Trophoblast cell (in vitro differentiated cells and primary cell): Measurements from ENCODE around the gene MAGI2.

Experiments used
- DNase-seq, 2 donors: peaks; one replicate each; pipeline ENCODE4 v3.0.0-alpha.2; 2016
- H2AFZ ChIP-seq: 2 replicates; pipeline ENCODE4 v1.6.1; 2013; ENCODE audit warnings: low read length, moderate library complexity, mild to moderate bottlenecking; ENCODE audit not compliant: insufficient read depth, poor library complexity
- H2AK5ac ChIP-seq: 2 replicates; pipeline ENCODE4 v1.6.1; 2013; ENCODE audit warnings: mild to moderate bottlenecking, low read length
- H2BK120ac ChIP-seq: 2 replicates; pipeline ENCODE4 v1.6.1; 2013; ENCODE audit warnings: low read length, mild to moderate bottlenecking, moderate library complexity; ENCODE audit not compliant: insufficient read depth, poor library complexity
- H2BK12ac ChIP-seq: 2 replicates; pipeline ENCODE4 v1.6.1; 2013; ENCODE audit warnings: mild to moderate bottlenecking, low read length, moderate library complexity
- H2BK5ac ChIP-seq: 2 replicates; pipeline ENCODE4 v1.6.1; 2013; ENCODE audit warnings: low read length, low read depth, moderate library complexity, mild to moderate bottlenecking; ENCODE audit not compliant: poor library complexity
- H3K14ac ChIP-seq: 2 replicates; pipeline ENCODE4 v1.6.1; 2013; ENCODE audit warnings: mild to moderate bottlenecking, low read length
- H3K18ac ChIP-seq: 2 replicates; pipeline ENCODE4 v1.6.1; 2013; ENCODE audit warnings: mild to moderate bottlenecking, low read length
- H3K23ac ChIP-seq: 2 replicates; pipeline ENCODE4 v1.6.1; 2013; ENCODE audit warnings: low read length
- H3K27ac ChIP-seq: 2 replicates; pipeline ENCODE4 v1.5.1; 2013; ENCODE audit warnings: low read depth, mild to moderate bottlenecking, inconsistent platforms, low read length, moderate library complexity
- H3K27me3 ChIP-seq: 2 replicates; pipeline ENCODE4 v1.6.1; 2013; ENCODE audit warnings: inconsistent platforms, mild to moderate bottlenecking, low read length, moderate library complexity; ENCODE audit not compliant: insufficient read depth
- H3K36me3 ChIP-seq, 2 experiments: 1 replicate in 1 of 2; 2 replicates in 1 of 2; pipeline ENCODE4 v1.6.1; 2013; ENCODE audit warnings: low read length in 2 of 2, mild to moderate bottlenecking in 2 of 2, moderate library complexity in 1 of 2; ENCODE audit not compliant: insufficient read depth in 2 of 2, control insufficient read depth in 1 of 2
- H3K4ac ChIP-seq: 2 replicates; pipeline ENCODE4 v1.6.1; 2013; ENCODE audit warnings: low read depth, mild to moderate bottlenecking, low read length, moderate library complexity
- H3K4me1 ChIP-seq, 2 experiments: 1 replicate in 1 of 2; 2 replicates in 1 of 2; pipeline ENCODE4 v1.6.1; 2013; ENCODE audit warnings: low read length in 2 of 2, mild to moderate bottlenecking in 2 of 2, moderate library complexity in 1 of 2; ENCODE audit not compliant: insufficient read depth in 2 of 2, control insufficient read depth in 1 of 2
- H3K4me2 ChIP-seq: 2 replicates; pipeline ENCODE4 v1.6.1; 2013; ENCODE audit warnings: inconsistent platforms, mild to moderate bottlenecking, low read length, moderate library complexity
- H3K4me3 ChIP-seq: 2 replicates; pipeline ENCODE4 v1.5.1; 2013; ENCODE audit warnings: mild to moderate bottlenecking, low read depth, low read length, inconsistent platforms
- H3K79me1 ChIP-seq: one replicate; pipeline ENCODE4 v1.6.1; 2013; ENCODE audit warnings: low read length
- H3K79me2 ChIP-seq: 2 replicates; pipeline ENCODE4 v1.6.1; 2013; ENCODE audit warnings: low read length, mild to moderate bottlenecking; ENCODE audit not compliant: control insufficient read depth, insufficient read depth, poor library complexity
- H3K9ac ChIP-seq: 2 replicates; pipeline ENCODE4 v1.6.1; 2013; ENCODE audit warnings: mild to moderate bottlenecking, low read length
- H3K9me3 ChIP-seq: 2 replicates; pipeline ENCODE4 v1.6.1; 2013; ENCODE audit warnings: low read depth, mild to moderate bottlenecking, control low read depth, inconsistent platforms, low read length; ENCODE audit not compliant: insufficient read depth
- H4K12ac ChIP-seq: 2 replicates; pipeline ENCODE4 v1.6.1; 2013; ENCODE audit warnings: low read depth, mild to moderate bottlenecking, low read length, moderate library complexity
- H4K8ac ChIP-seq: 2 replicates; pipeline ENCODE4 v1.6.1; 2013; ENCODE audit warnings: low read depth, mild to moderate bottlenecking, low read length, moderate library complexity
- H4K91ac ChIP-seq: one replicate; pipeline ENCODE4 v1.6.1; 2013; ENCODE audit warnings: low read depth, mild to moderate bottlenecking, low read length, moderate library complexity
- WGBS: extraction: QIAGEN DNeasy Blood & Tissue Kit; methylation state at CpG from one replicate; pipeline ENCODE4 v1.1.7; 2013; ENCODE audit warnings: missing lambda C conversion rate; ENCODE audit not compliant: insufficient read length, insufficient coverage; ENCODE audit errors: extremely low coverage; 5-methylcytosine and 5-hydroxymethylcytosine counted together

Gene MAGI2

DNA sequence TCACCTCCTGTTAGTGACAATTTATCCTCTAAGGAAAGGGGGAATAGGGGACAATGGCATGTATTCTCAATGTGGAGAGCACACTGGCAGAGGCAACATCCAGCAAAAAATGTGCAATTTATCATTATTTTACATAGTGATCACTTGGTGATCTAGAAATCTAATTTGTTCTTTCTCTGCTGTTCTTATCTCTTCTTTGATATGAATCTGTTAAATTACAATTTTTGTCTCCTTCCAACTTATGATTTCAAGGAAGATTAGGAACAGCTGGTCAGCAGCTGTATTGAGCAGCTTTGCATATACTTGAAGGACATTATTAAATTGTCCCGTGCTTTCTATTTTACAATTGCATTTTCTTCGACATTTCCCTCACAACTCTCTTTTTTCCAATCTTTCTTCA lies 213.1 kb downstream of the MAGI2 start:
- no peaks in the 10 kb centered on the region for H3K27me3 ChIP-seq
- H3K18ac ChIP-seq: no peak overlapping the region
- no peak for DNase-seq
- no peak overlapping the region for H3K9ac ChIP-seq
- no peak overlapping the region for H2AK5ac ChIP-seq
- H3K23ac ChIP-seq: no peak overlapping the region
- H3K79me1 ChIP-seq: no peaks in the 10 kb centered on the region
- peaks cover 1% of the 10 kb centered on the region for H3K9me3 ChIP-seq
- no peaks in the 10 kb centered on the region for H3K4me1 ChIP-seq
- H2BK5ac ChIP-seq: no peak overlapping the region
- no peak overlapping the region for H4K91ac ChIP-seq
- H2BK120ac ChIP-seq: no peak overlapping the region
- no peak overlapping the region for H3K4ac ChIP-seq
- no peak overlapping the region for H4K12ac ChIP-seq
- no peak overlapping the region for H3K27ac ChIP-seq
- H4K8ac ChIP-seq: no peak overlapping the region
- no peak overlapping the region for H3K14ac ChIP-seq
- 100% methylated on average over 2 of the region's 2 CpGs for WGBS
- no peaks in the 10 kb centered on the region for H3K79me2 ChIP-seq
- no peak overlapping the region for H2AFZ ChIP-seq
- no peak overlapping the region for H3K4me2 ChIP-seq
- H3K4me3 ChIP-seq: no peak overlapping the region
- H2BK12ac ChIP-seq: no peak overlapping the region
- H3K36me3 ChIP-seq: no peaks in the 10 kb centered on the region

DNA sequence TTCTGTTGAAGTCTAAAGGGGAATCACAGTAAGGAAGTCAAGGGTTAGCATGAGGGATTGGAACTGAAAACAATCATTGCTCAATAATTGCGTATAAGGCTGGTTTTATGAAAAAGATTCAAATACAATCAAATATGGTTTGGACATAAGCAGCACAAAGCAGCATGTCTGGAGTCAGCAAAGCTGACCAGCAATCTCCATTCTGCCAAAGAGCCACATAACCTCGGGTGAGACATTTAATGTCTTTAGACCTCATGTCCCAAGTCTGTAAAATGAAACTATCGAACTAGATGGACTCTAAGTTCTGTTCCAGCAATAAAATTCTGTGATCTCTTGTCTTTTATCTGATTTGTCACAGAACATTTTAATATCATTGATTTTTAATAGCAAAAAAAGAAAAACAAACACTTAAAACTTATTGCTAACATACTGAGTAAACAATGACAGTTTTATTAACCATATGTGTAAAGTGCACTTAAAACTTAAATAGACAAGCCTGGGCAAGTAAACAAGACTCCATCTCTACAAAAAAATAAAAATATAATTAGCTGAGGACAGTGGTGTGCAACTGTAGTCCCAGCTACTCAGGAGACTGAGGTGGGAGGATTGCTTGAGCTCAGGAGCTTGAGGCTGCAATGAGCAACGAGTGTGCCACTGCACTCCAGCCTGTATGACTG lies 217.0 kb downstream of the MAGI2 start:
- Histone ChIP-seq H3K18ac (no peak overlapping the region), H4K8ac (no peak overlapping the region), H3K4me3 (no peak overlapping the region), H2BK12ac (no peak overlapping the region), H2AFZ (no peak overlapping the region), H3K79me2 (no peaks in the 10 kb centered on the region), H3K9ac (no peak overlapping the region), H3K4me1 (no peaks in the 10 kb centered on the region), H2BK5ac (no peak overlapping the region), H2BK120ac (no peak overlapping the region), H4K12ac (no peak overlapping the region), H3K27me3 (no peaks in the 10 kb centered on the region), H3K79me1 (no peaks in the 10 kb centered on the region), H3K9me3 (no peaks in the 10 kb centered on the region), H2AK5ac (no peak overlapping the region), H3K23ac (no peak overlapping the region), H3K27ac (no peak overlapping the region), H3K36me3 (no peaks in the 10 kb centered on the region), H4K91ac (no peak overlapping the region), H3K14ac (no peak overlapping the region), H3K4me2 (no peak overlapping the region), H3K4ac (no peak overlapping the region)
- WGBS: no CpG with 5 or more reads among the region's 4 CpGs
- no peak for DNase-seq

- no peak overlapping the region for H4K12ac ChIP-seq
Observed at GRCh38 chr7:79227044-79227443, 226.4 kb downstream of the MAGI2 start.

DNA sequence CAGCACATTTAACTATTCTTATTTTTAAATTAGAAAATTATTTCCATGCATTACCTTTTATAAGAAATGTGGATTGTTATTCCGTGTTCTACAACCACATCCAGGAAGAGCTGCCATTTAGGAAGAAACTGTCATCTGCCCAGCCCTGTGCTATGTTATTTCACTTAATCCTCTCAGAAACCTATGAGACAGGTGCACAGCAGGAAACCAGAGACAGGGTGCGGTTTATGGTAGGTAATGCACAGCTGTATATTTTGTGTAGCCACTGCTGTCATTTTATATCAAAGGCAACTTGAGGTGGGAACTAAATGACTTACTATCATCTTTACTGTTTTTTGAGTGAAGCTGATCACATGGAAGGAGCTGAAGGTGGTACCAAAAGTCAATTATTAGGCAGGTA lies 232.3 kb downstream of the MAGI2 start:
- no peak overlapping the region for H3K9ac ChIP-seq
- no peak overlapping the region for H3K4me3 ChIP-seq
- H2BK120ac ChIP-seq: no peak overlapping the region
- H4K8ac ChIP-seq: no peak overlapping the region
- no peaks in the 10 kb centered on the region for H3K9me3 ChIP-seq
- H4K91ac ChIP-seq: no peak overlapping the region
- no CpG with 5 or more reads among the region's 2 CpGs for WGBS
- no peak overlapping the region for H2AFZ ChIP-seq
- H3K14ac ChIP-seq: no peak overlapping the region
- H3K4me2 ChIP-seq: no peak overlapping the region
- DNase-seq: no peak
- no peaks in the 10 kb centered on the region for H3K79me2 ChIP-seq
- H2AK5ac ChIP-seq: no peak overlapping the region
- H4K12ac ChIP-seq: no peak overlapping the region
- H3K18ac ChIP-seq: no peak overlapping the region
- H3K23ac ChIP-seq: no peak overlapping the region
- H3K79me1 ChIP-seq: no peaks in the 10 kb centered on the region
- H3K4ac ChIP-seq: no peak overlapping the region
- no peaks in the 10 kb centered on the region for H3K27me3 ChIP-seq
- no peaks in the 10 kb centered on the region for H3K4me1 ChIP-seq
- no peaks in the 10 kb centered on the region for H3K36me3 ChIP-seq
- no peak overlapping the region for H2BK12ac ChIP-seq
- H3K27ac ChIP-seq: no peak overlapping the region
- H2BK5ac ChIP-seq: no peak overlapping the region

More at GRCh38 chr7:79227044-79227443, 226.4 kb downstream of the MAGI2 start:
- Histone ChIP-seq H3K4me2 (no peak overlapping the region), H3K27me3 (no peaks in the 10 kb centered on the region), H4K91ac (no peak overlapping the region), H3K79me1 (no peaks in the 10 kb centered on the region), H3K79me2 (no peaks in the 10 kb centered on the region), H3K4ac (no peak overlapping the region), H3K18ac (no peak overlapping the region), H2AK5ac (no peak overlapping the region), H3K36me3 (no peaks in the 10 kb centered on the region), H3K4me3 (no peak overlapping the region), H3K14ac (no peak overlapping the region), H2BK5ac (no peak overlapping the region), H3K9ac (no peak overlapping the region), H3K27ac (no peak overlapping the region), H2AFZ (no peak overlapping the region), H3K9me3 (no peaks in the 10 kb centered on the region), H3K23ac (no peak overlapping the region), H4K8ac (no peak overlapping the region), H2BK120ac (no peak overlapping the region), H2BK12ac (no peak overlapping the region), H3K4me1 (no peaks in the 10 kb centered on the region)
- no CpG with 5 or more reads among the region's 1 CpG for WGBS
- DNase-seq: no peak
